Epithelial cell of esophagus (primary cell): ENCODE data around the gene SLC5A1.

Experiments
- DNase-seq: peaks from one replicate; pipeline ENCODE4 v3.0.0; 2010; ENCODE audit warnings: low read depth
- H3K4me3 ChIP-seq: 2 replicates; pipeline ENCODE4 v1.5.1; 2011; ENCODE audit warnings: mild to moderate bottlenecking, low read length, control low read depth
- TF ChIP-seq, protein P1 (sequence below): IDR thresholded peaks from 2 replicates; pipeline ENCODE4 v1.5.1; 2011; ENCODE audit warnings: low read depth, mild to moderate bottlenecking, low read length, control low read depth, inconsistent platforms; ENCODE audit not compliant: insufficient read depth; ENCODE audit errors: missing control alignments

The SLC5A1 gene

DNA sequence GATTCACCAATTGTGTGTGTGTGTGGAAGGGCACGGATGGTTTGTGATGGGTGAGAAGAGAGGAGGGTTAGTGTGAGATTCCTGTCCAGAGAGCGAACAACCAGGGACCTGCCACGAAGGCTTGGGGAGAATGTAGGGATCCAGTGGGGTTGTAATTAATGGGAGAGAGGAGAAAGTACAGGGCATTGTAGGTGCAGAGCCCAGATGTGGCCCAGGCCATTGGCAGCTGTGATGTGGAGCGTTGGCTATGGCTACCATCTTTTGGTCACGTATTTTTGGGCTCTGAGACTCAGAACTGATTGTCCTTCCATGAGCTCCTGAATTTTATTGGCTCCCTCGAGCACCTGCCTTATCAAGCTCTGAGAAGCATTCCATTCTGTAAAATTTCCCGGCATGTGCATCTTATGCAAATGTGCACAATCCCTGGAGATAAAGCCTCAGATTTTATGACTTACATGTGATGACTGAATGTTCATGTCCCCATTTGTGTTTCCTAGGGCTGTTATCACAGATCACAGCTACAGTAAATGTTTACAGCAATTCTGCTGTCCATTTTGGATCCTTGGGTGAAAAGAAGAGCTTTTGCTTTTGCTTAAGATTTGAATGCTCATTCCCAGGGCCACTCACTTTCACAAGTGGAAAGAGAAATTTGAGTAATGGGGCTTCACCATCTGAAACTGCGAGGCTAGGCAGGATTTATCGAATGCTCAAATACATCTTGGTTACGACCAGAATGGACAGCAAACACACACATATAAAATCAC, 33.1 kb downstream of the SLC5A1 start:
- DNase-seq, result no peak
- TF ChIP-seq, protein P1, sequence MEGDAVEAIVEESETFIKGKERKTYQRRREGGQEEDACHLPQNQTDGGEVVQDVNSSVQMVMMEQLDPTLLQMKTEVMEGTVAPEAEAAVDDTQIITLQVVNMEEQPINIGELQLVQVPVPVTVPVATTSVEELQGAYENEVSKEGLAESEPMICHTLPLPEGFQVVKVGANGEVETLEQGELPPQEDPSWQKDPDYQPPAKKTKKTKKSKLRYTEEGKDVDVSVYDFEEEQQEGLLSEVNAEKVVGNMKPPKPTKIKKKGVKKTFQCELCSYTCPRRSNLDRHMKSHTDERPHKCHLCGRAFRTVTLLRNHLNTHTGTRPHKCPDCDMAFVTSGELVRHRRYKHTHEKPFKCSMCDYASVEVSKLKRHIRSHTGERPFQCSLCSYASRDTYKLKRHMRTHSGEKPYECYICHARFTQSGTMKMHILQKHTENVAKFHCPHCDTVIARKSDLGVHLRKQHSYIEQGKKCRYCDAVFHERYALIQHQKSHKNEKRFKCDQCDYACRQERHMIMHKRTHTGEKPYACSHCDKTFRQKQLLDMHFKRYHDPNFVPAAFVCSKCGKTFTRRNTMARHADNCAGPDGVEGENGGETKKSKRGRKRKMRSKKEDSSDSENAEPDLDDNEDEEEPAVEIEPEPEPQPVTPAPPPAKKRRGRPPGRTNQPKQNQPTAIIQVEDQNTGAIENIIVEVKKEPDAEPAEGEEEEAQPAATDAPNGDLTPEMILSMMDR, result no peak
- no peak overlapping the region for H3K4me3 ChIP-seq

DNA sequence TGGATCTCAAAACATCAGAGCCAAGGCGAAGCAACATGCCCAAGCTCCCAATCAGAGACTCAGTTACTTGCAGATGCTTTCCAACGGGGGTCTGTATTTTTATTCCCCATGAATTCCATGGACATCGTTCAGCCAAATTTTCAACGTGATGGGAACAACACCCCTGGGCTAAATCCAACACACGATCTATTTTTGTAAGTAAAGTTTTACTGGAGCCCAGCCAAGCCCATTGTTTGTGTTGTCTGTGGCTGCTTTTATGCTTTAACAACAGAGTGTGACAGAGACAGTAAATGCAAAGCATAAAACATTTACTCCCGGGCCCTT, 33.7 kb downstream of the SLC5A1 start:
- no peak overlapping the region for H3K4me3 ChIP-seq
- TF ChIP-seq, protein P1, result no peak
- no peak for DNase-seq

DNA sequence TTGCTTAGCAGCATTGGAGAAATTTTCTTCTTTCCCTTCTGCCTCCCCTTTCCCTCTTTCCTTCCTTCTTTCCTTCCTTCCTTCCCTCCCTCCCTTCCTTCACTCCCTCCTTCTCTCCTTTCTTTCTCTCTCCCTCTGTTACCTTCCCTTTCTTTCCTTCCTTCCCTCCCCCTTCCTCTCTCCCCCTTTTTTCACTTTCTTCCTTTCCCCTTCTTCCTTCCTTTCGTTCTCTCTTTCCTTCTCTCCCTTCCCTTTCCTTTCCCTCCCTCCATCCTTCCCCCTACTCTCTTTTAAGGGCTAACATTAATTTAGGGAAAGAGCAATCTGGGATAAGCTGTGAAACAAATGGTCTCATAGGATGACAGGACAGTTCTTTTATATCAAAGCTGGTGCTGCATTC, 34.1 kb downstream of the SLC5A1 start:
- no peak overlapping the region for H3K4me3 ChIP-seq
- DNase-seq, result no peak
- TF ChIP-seq, protein P1, result no peak

DNA sequence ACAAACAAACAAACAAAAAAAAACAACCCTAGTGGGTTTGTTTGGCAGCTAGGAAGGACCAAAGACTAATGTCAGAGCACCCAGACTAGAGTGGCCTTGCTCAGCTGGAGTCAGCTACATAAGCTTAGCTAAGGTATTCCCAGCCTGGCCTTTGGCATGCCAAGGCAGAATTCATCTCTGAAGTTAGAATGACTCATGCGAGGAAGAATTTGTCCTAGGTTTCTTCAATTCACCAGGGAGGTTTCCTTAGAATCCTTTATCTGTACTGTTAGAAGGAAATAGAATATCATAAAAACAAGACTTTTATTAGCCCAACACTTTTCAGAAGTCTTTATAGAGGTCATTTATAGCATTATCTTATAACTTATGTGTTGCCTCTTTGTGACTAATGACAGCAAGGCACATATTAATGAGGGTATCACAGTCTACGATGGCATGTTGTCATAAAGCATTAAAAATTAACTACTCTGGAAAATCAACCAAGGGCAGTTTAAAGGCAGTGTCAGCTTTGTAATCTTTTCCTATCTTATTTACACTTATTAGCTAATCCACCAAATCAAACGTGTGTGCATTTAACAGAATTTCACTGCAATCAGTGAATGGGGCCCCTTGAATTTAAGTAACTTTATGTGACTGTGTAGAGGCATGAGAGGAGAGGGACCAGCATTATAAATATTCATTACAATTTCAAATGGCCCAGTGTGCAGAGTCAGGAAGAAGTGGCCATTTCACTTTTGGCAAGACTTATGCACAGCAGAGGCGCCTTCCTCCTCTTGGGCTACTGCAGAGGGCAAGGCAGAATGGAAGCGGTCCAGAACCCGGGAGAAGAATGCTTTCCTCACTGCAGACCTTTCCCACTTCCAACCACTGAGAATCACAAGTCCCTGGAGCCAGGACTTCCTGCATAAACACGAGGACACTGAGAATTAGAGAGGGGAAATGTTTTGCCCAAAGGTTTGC, 36.3 kb downstream of the SLC5A1 start:
- H3K4me3 ChIP-seq, result no peak overlapping the region
- peak; percentile 91 for DNase-seq
- TF ChIP-seq, protein P1, result no peak

DNA sequence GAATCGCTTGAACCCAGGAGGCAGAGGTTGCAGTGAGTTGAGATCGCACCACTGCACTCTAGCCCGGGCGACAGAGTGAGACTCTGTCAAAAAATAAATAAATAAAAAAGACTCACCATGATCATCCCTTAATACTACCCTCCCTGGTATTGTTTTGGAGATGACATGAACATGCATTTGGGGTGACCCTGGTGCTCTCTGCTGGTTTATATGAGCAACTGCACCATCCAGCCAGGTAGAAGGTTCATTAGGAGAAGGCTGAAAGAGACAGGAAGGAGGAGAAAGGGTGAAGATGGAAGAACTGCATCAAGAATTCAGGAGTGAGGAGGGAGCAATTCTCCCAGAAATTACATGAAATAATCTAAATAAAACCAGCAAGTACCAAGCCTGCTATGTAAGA, 37.8 kb downstream of the SLC5A1 start:
- TF ChIP-seq, protein P1, result peak; percentile 91
- DNase-seq, result peak; percentile 82
- no peak overlapping the region for H3K4me3 ChIP-seq

DNA sequence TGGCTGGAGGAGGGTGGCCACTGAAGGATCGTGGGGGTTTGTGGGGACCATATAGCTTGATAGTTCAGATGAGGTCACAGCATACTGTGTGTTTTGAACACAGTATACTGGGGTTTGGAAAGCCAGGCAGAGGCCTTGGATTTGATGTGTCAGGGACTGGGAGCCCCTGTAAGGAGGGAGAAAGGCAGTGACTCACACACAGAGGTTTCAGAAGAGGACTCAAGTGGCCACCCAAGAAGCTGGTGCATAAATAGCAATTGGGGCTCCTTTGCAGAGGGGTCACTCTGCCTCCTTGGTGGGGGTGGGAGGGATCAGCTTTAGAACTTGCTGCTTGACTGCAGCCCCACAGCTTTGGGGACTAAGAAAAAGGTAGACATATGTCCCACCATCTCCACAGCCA, 39.3 kb downstream of the SLC5A1 start:
- no peak overlapping the region for H3K4me3 ChIP-seq
- DNase-seq, result no peak
- TF ChIP-seq, protein P1, result no peak
